AG04450 (cell line): ENCODE results near the gene MAP3K5. TPM values are rescaled to one million over a fixed set of nuclear protein-coding genes. Genes with fewer than 3 reads are reported as not detected.

Source experiments
- CTCF ChIA-PET: fragments of 300-600, 350-600 bp; formaldehyde crosslinking; extraction: SDS; loops from one replicate; lab custom pipeline; 2022; ENCODE audit warnings: antibody characterized with exemption, inconsistent platforms; lab: Charles Lee
- POLR2A ChIA-PET: fragments of 350-600 bp; formaldehyde crosslinking; extraction: SDS; loops from one replicate; lab custom pipeline; 2021; ENCODE audit warnings: antibody characterized with exemption, inconsistent platforms; lab: Yijun Ruan, JAX
- DNase-seq: peaks from one replicate; pipeline ENCODE4 v3.0.0-alpha.2; 2011; ENCODE audit warnings: low read depth, low spot score
- H3K27ac ChIP-seq: one replicate; pipeline ENCODE4 v1.5.1; 2012; ENCODE audit warnings: low read depth, low read length, control low read depth
- H3K27me3 ChIP-seq: one replicate; pipeline ENCODE4 v1.6.0; 2012; ENCODE audit warnings: low read length; ENCODE audit not compliant: control insufficient read depth, insufficient read depth
- H3K4me3 ChIP-seq: 2 replicates; pipeline ENCODE4 v1.5.1; 2011; ENCODE audit warnings: mild to moderate bottlenecking, low read depth, low read length, control low read depth
- H3K9me3 ChIP-seq: 2 replicates; pipeline ENCODE4 v1.5.1; 2012; ENCODE audit warnings: low read length; ENCODE audit not compliant: control insufficient read depth, insufficient read depth
- CTCF ChIP-seq: IDR thresholded peaks from 2 replicates; pipeline ENCODE4 v1.5.1; 2011; ENCODE audit warnings: low read depth, low read length, control low read depth, inconsistent platforms
- polyA plus RNA-seq: library from polyadenylated mRNA; depleted of rRNA; stranded (reverse); fragments of >200 nt; gene quantifications from 2 replicates; pipeline ENCODE4 v1.2.3, GENCODE V29; 2011

The MAP3K5 gene
- polyA plus RNA-seq, 1 experiment = 17.0 TPM

DNA sequence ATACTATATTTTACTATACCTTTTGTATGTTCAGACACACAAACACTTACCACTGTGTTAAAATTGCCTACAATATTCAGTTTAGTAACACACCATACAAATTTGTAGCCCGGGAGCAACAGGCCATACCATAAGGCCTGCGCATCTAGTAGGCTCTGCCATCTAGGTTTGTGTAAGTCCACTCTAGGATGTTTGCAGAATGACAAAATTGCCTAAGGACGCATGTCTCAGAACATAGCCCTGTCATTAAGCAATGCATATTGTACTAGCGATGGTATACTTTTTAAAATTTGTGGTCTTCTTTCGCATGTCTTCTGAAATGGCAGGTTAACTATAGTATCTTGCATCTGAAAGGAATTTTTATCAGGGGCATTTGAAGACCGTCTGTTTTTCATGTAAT lies 215.5 kb downstream of the MAP3K5 start:
- no peak overlapping the region for H3K27ac ChIP-seq
- H3K27me3 ChIP-seq = no peaks in the 10 kb centered on the region
- ChIA-PET CTCF (no interaction called here), POLR2A (no interaction called here)
- no peak overlapping the region for H3K4me3 ChIP-seq
- no peaks in the 10 kb centered on the region for H3K9me3 ChIP-seq
- DNase-seq = no peak
- TF ChIP-seq CTCF = no peak

- DNase-seq = no peak
Observed at GRCh38 chr6:136571496-136571895, 220.8 kb downstream of the MAP3K5 start.

GRCh38 chr6:136571065-136571464 lies 221.2 kb downstream of the MAP3K5 start:
- ChIA-PET POLR2A (no interaction called here), CTCF (no interaction called here)
- no peaks in the 10 kb centered on the region for H3K27me3 ChIP-seq
- H3K27ac ChIP-seq = no peak overlapping the region
- no peak overlapping the region for H3K4me3 ChIP-seq
- H3K9me3 ChIP-seq = peaks cover 3% of the 10 kb centered on the region; the same call in 1 of the 2 replicates
- no peak for DNase-seq
- TF ChIP-seq CTCF = no peak

More at GRCh38 chr6:136571496-136571895, 220.8 kb downstream of the MAP3K5 start:
- TF ChIP-seq CTCF = no peak
- peaks cover 3% of the 10 kb centered on the region; the same call in 1 of the 2 replicates for H3K9me3 ChIP-seq
- H3K27ac ChIP-seq = no peak overlapping the region
- no peaks in the 10 kb centered on the region for H3K27me3 ChIP-seq
- CTCF ChIA-PET = no interaction called here
- POLR2A ChIA-PET = no interaction called here
- no peak overlapping the region for H3K4me3 ChIP-seq

DNA sequence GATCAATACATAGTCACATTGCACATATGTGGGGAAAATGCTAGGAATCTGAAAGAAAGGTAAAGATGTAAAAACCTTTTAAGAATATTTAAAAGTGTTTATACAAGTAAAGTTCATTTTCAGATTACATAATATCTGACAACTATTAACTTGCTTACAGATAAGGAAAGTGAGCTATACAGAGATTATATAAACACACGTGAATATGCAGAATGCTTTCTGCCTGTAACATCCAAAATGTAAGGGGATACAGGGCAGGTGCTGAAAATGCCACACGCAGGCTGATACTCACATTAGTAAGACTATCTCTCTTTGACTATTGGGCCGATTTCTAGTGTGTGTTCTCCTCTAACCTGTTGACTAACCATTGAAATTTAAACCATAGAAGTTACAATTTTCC lies 224.1 kb downstream of the MAP3K5 start:
- POLR2A ChIA-PET = no interaction called here
- H3K4me3 ChIP-seq = no peak overlapping the region
- no peak for DNase-seq
- no peaks in the 10 kb centered on the region for H3K27me3 ChIP-seq
- H3K27ac ChIP-seq = no peak overlapping the region
- CTCF ChIA-PET = no interaction called here
- peaks cover 3% of the 10 kb centered on the region; the same call in 1 of the 2 replicates for H3K9me3 ChIP-seq
- no peak for TF ChIP-seq CTCF

GRCh38 chr6:136567688-136568087 lies 224.6 kb downstream of the MAP3K5 start:
- CTCF ChIA-PET = interaction anchor here (0.7 kb wide), 1 partner anchor 10 kb away, joined by 3 read pairs; no protein-coding TSS in a partner anchor
- H3K27me3 ChIP-seq = no peaks in the 10 kb centered on the region
- DNase-seq = no peak
- POLR2A ChIA-PET = no interaction called here
- no peak for TF ChIP-seq CTCF
- H3K9me3 ChIP-seq = peaks cover 3% of the 10 kb centered on the region; the same call in 1 of the 2 replicates
- no peak overlapping the region for H3K27ac ChIP-seq
- no peak overlapping the region for H3K4me3 ChIP-seq
